Breast epithelium (tissue), 4 donors: ENCODE measurements around the gene SETD2. TPM values are rescaled to one million over a fixed set of nuclear protein-coding genes. Genes with fewer than 3 reads are reported as not detected.
A peak's percentile ranks its signal among the peaks of the same experiment; 100 is the strongest.

Source experiments
- DNase-seq, 2 donors: peaks; one replicate each; pipeline ENCODE4 v3.0.0-alpha.2; 2019; ENCODE audit warnings: low spot score in 2 of 2
- H3K27ac ChIP-seq, 2 donors: fragments of 200-600 bp; sonication (generic) in 1 of 2; one replicate each; pipeline ENCODE4 v1.5.1; 2016 to 2019; ENCODE audit warnings: mild to moderate bottlenecking in 1 of 2
- H3K27me3 ChIP-seq, 2 donors: fragments of 200-600 bp; sonication (generic) in 1 of 2; one replicate each; pipeline versions ENCODE4 v1.5.1 to v1.6.0; 2017 to 2019; ENCODE audit warnings: control low read depth in 1 of 2, mild to moderate bottlenecking in 1 of 2
- H3K36me3 ChIP-seq: fragments of 200-600 bp; one replicate; pipeline ENCODE4 v1.5.1; 2019
- H3K4me1 ChIP-seq, 2 donors: fragments of 200-600 bp; sonication (generic); one replicate each; pipeline ENCODE4 v1.5.1; 2016 to 2019; ENCODE audit warnings: control low read depth in 1 of 2
- H3K4me3 ChIP-seq, 3 donors: fragments of 200-600 bp; sonication (generic); 1 replicate in 2 of 3; 2 replicates in 1 of 3; pipeline ENCODE4 v1.5.1; 2016 to 2019; ENCODE audit warnings: mild to moderate bottlenecking in 3 of 3, moderate library complexity in 2 of 3
- H3K9me3 ChIP-seq, 2 donors: fragments of 200-600 bp; sonication (generic) in 1 of 2; one replicate each; pipeline ENCODE4 v1.5.1; 2016 to 2019; ENCODE audit warnings: control low read depth in 1 of 2
- POLR2A ChIP-seq: fragments of 450-650 bp; IDR thresholded peaks from one replicate; pipeline ENCODE4 v1.6.1; 2016; ENCODE audit warnings: antibody characterized with exemption, mild to moderate bottlenecking, moderate library complexity
- POLR2AphosphoS5 ChIP-seq, 3 donors: sonication (generic); formaldehyde crosslinking; IDR thresholded peaks; one replicate each; pipeline ENCODE4 v1.6.1; 2017; ENCODE audit warnings: antibody characterized with exemption in 3 of 3
- intact Hi-C: fragments of 100-400 bp; cut with DNase I; formaldehyde crosslinking; loops from one replicate; pipeline ENCODE4 v1.15.1; 2023; ENCODE audit warnings: low total_unique reads
- total RNA-seq, 3 donors: library from RNA; depleted of rRNA; stranded (reverse); fragments of >200 nt; gene quantifications; one replicate each; pipeline ENCODE4 v1.1.0, GENCODE V29; 2016
- TF ChIP-seq, protein P1 (sequence below), 3 donors: fragments of 450-650 bp; IDR thresholded peaks; one replicate each; pipeline ENCODE4 v1.5.1; 2016 to 2017; ENCODE audit warnings: antibody characterized with exemption in 3 of 3, mild to moderate bottlenecking in 3 of 3, moderate library complexity in 3 of 3

Gene SETD2
- total RNA-seq, 3 donors from 2014 or later: 59.8 to 87.8 (median 74.4) TPM

DNA sequence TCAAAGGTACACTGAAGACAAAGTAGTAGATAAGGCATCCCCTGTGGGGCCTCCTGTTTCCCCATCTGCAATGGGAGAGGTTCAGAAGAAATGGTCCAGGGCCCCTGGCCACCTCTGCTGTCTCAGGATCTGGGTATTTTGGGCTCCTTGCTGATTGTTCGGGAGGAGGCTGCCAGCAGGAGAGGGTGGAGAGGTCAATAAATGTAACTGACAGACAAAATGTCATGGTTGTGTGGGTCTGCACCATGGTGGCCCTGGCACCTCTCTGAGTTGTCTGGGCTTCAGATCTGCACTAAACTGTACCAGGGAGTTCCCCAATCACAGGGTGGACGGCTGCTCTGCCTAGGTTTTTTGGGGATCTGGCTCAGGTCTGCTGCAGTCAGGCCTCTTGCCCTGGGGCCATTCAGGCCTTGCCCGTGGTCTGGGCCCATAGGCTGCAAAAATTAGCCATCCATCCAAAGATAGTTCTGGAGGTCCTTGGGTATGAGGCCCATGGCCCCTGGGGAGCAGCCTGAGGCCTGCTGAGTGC lies 177.1 kb downstream of the SETD2 start:
- Histone ChIP-seq H3K27me3 (no peaks in the 10 kb centered on the region), H3K4me1 (peaks cover 5 to 7% of the 10 kb centered on the region in 2 donors), H3K36me3 (no peaks in the 10 kb centered on the region), H3K9me3 (no peaks in the 10 kb centered on the region), H3K4me3 (no peak overlapping the region), H3K27ac (peak overlapping the region; percentile 5 to 18)
- no peak for TF ChIP-seq POLR2A
- no peak for TF ChIP-seq POLR2AphosphoS5 (IDR thresholded peaks at IDR 0.05)
- TF ChIP-seq, protein P1, sequence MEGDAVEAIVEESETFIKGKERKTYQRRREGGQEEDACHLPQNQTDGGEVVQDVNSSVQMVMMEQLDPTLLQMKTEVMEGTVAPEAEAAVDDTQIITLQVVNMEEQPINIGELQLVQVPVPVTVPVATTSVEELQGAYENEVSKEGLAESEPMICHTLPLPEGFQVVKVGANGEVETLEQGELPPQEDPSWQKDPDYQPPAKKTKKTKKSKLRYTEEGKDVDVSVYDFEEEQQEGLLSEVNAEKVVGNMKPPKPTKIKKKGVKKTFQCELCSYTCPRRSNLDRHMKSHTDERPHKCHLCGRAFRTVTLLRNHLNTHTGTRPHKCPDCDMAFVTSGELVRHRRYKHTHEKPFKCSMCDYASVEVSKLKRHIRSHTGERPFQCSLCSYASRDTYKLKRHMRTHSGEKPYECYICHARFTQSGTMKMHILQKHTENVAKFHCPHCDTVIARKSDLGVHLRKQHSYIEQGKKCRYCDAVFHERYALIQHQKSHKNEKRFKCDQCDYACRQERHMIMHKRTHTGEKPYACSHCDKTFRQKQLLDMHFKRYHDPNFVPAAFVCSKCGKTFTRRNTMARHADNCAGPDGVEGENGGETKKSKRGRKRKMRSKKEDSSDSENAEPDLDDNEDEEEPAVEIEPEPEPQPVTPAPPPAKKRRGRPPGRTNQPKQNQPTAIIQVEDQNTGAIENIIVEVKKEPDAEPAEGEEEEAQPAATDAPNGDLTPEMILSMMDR (IDR thresholded peaks at IDR 0.05): no peak
- intact Hi-C loops: no loop called here
- DNase-seq: no peak

DNA sequence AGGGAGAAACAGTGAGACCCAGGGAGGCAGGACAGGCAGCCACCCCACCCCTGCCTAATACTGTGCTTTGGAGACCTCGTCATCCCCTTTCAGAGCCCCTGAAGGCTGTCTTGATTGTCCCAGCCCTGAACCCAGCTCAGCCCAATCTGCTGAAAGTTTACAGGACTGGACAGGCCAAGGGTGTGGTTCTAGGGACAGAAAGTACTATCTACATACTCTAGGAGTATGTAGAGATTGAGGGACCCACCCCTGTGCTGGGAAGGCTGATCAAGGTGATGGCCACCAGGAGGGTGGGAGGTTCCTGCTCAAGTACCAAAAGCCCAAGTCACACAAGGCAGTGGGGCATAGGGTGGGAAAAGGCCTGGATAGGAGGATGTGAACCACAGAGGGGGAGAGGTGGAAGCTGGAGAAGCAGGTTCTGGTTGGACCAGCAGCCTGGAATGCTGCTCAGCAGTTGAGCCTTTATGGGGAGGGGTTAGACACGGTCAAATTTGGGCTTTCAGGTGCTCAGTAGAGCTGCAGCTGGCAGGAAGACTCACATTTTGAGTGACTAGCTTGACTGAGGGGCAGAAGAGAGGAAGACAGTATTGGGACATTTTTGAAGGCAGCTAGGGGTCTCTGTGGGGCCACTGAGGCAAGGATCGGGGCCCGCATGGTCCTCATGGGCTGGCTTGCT lies 177.7 kb downstream of the SETD2 start:
- no peak for TF ChIP-seq POLR2AphosphoS5 (IDR thresholded peaks at IDR 0.05)
- no peak for TF ChIP-seq POLR2A
- TF ChIP-seq, protein P1 (IDR thresholded peaks at IDR 0.05): no peak
- intact Hi-C loops: no loop called here
- peaks cover 8 to 11% of the 10 kb centered on the region in 2 donors for H3K4me1 ChIP-seq
- no peaks in the 10 kb centered on the region for H3K36me3 ChIP-seq
- H3K9me3 ChIP-seq: no peaks in the 10 kb centered on the region
- no peaks in the 10 kb centered on the region for H3K27me3 ChIP-seq
- DNase-seq: no peak
- H3K4me3 ChIP-seq: no peak overlapping the region
- H3K27ac ChIP-seq: peak overlapping the region in 1 of 2 donors; percentile 18

DNA sequence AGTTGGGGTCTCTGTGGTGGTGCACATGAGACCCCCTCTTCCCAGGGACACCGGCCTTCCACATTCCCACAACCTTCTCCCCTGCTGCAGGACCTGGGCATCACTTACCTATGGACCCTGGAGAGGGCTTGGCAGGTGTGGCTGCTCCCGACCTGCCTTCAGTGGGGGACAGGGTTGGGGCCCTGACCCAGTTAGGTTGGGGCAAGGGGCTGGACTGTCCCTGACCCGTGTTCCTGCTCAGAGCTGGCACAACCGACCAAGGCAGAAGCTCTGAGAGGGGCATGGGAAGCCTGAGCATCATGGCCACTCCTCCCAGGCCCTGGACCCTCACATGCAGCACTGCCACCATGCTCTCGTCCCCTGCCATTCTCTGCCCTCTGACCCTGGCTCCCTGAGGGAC lies 178.3 kb downstream of the SETD2 start:
- peaks cover 8 to 17% of the 10 kb centered on the region in 2 donors for H3K4me1 ChIP-seq
- no peak overlapping the region for H3K4me3 ChIP-seq
- no peak overlapping the region for H3K27ac ChIP-seq
- H3K36me3 ChIP-seq: no peaks in the 10 kb centered on the region
- no peak for DNase-seq
- no peaks in the 10 kb centered on the region for H3K27me3 ChIP-seq
- no peaks in the 10 kb centered on the region for H3K9me3 ChIP-seq
- TF ChIP-seq POLR2AphosphoS5 (IDR thresholded peaks at IDR 0.05): no peak
- no peak for TF ChIP-seq POLR2A
- TF ChIP-seq, protein P1 (IDR thresholded peaks at IDR 0.05): no peak
- intact Hi-C loops: no loop called here

DNA sequence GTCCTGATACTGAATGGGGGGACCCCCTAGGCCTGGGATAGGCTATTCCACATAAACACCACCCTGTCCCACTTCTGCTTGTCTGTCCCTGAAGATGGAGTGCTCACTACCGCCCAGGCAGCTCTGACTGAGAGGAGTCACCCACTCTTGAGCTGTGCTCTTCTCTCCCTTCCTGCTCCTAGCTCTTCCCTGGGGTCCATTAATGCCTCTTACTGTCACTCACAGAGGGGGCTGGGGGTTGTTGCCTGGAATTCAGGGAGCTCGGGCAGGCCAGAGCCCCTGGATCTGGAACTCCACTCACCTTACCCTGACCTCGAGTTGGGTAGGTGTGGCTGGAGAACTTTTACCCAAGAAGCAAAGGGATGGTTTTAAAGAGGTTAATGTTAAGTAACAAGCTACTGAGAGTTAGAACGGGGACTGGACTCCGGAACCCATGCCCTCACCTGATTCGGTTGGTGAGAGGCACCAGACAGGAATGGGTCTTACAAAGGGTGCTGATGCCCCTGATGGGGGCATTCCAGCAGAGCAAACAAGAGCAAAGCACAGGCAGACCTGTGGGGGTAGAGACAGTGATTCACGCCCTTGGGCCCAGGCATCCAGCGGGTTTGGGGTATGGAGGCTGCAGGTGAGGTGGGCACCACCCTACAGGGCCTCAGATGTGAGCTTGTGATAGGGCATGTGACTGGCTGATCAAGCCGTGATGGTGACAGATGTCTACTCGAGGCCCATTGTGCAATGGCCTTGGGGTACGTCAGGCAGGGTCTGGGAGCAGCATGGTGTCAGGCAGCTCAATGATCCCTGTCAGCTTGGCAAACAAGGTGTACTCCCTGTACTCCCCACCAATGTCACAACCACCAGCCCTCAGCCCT lies 179.1 kb downstream of the SETD2 start:
- TF ChIP-seq, protein P1 (IDR thresholded peaks at IDR 0.05): no peak
- TF ChIP-seq POLR2A: no peak
- TF ChIP-seq POLR2AphosphoS5 (IDR thresholded peaks at IDR 0.05): no peak
- Histone ChIP-seq H3K27ac (no peak overlapping the region), H3K27me3 (no peaks in the 10 kb centered on the region), H3K36me3 (no peaks in the 10 kb centered on the region), H3K9me3 (no peaks in the 10 kb centered on the region), H3K4me3 (no peak overlapping the region), H3K4me1 (peaks cover 8 to 19% of the 10 kb centered on the region in 2 donors)
- no peak for DNase-seq
- intact Hi-C loops: loop anchor here (5.0 kb wide), 2 partner anchors 103 to 1182 kb away; no protein-coding TSS in a partner anchor
